Thyroid gland (tissue), 4 donors: Measurements from ENCODE around the gene ANKRD60. TPM values are rescaled to one million over a fixed set of nuclear protein-coding genes. Genes with fewer than 3 reads are reported as not detected.

ENCODE experiments used
- DNase-seq, 2 donors: peaks; one replicate each; pipeline ENCODE4 v3.0.0-alpha.2; 2019
- H3K27ac ChIP-seq, 3 donors: fragments of 200-600 bp; sonication (generic); 1 replicate in 2 of 3; 2 replicates in 1 of 3; pipeline ENCODE4 v1.5.1; 2016 to 2019; ENCODE audit warnings: mild to moderate bottlenecking in 1 of 3, moderate library complexity in 1 of 3
- H3K27me3 ChIP-seq: fragments of 200-600 bp; sonication (generic); one replicate; pipeline ENCODE4 v1.5.1; 2019
- H3K36me3 ChIP-seq, 2 donors: fragments of 200-600 bp; sonication (generic); one replicate each; pipeline ENCODE4 v1.5.1; 2016 to 2019
- H3K4me1 ChIP-seq, 2 donors: fragments of 200-600 bp; sonication (generic); one replicate each; pipeline ENCODE4 v1.5.1; 2017 to 2019
- H3K4me3 ChIP-seq, 3 donors: fragments of 200-600 bp; sonication (generic); replicated peaks in 1 of 3; 1 replicate in 2 of 3; 2 replicates in 1 of 3; pipeline ENCODE4 v1.5.1; 2016; ENCODE audit warnings: mild to moderate bottlenecking in 1 of 3
- H3K9me3 ChIP-seq: fragments of 200-600 bp; sonication (generic); one replicate; pipeline ENCODE4 v1.5.1; 2017
- POLR2A ChIP-seq, 2 donors: fragments of 450-650 bp; IDR thresholded peaks; one replicate each; pipeline ENCODE4 v1.6.1; 2017; ENCODE audit warnings: antibody characterized with exemption in 2 of 2, mild to moderate bottlenecking in 2 of 2, moderate library complexity in 1 of 2
- WGBS, 2 donors: methylation state at CpG; one replicate each; pipeline ENCODE4 v1.1.5; 2017; 5-methylcytosine and 5-hydroxymethylcytosine counted together
- intact Hi-C: fragments of 100-400 bp; cut with DNase I; formaldehyde crosslinking; loops from one replicate; pipeline ENCODE4 v1.15.1; 2023
- total RNA-seq, 4 donors: library from RNA; depleted of rRNA; stranded (reverse); fragments of >200 nt; gene quantifications; one replicate each; pipeline ENCODE4 v1.2.3, GENCODE V29; 2016
- TF ChIP-seq, protein P1 (sequence below), 6 experiments: fragments of 200-600 bp in 3 of 6; fragments of 450-650 bp in 3 of 6; sonication (generic) in 3 of 6; IDR thresholded peaks; one replicate each; pipeline ENCODE4 v1.5.1; 2016 to 2019; ENCODE audit warnings: antibody characterized with exemption in 6 of 6, mild to moderate bottlenecking in 2 of 6, inconsistent platforms in 1 of 6, moderate library complexity in 1 of 6

The ANKRD60 gene
- total RNA-seq, 4 donors from 2014 or later: not detected

DNA sequence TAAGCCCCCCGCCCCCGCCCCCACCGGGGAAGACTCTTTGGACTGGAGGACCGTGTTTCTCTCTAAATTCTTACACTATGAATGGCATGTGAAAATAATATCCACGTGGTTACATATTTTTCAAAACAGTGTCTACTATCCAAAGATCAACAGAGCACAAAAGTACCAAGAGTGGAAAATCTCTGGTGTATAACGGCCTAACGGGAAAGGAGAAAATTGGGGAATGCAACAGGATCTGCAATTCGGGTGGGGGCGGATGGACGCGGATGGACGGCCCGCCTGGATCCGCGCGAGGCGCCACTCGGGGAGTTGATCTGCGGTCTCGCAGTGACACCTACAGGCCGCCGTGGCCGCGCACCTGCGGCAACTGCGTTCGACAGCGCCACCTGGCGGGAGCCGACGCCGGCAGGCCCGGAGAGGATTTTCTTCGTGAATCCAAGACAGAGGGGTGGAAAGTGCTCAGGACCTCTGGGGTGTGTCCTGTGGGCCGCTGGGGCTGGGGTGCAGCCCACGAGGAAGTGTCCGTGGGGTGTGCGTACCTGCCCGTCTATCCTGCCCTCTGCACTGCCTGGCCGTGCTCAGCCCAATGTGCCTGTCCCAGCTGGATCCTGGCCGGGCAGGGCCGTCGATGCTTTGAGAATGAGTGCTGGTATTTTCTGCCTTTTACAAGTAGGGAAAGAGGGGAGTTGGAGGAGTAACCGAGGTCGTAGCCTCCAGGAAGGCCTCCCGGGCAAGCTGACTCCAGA is 18.6 kb downstream of the ANKRD60 start:
- intact Hi-C loops: loop anchor here (5.0 to 10.0 kb wide), 3 partner anchors 613 to 825 kb away; no protein-coding TSS in a partner anchor
- WGBS, 2 donors: 10 to 16% methylated on average over 19 to 44 of the region's 46 CpGs

DNA sequence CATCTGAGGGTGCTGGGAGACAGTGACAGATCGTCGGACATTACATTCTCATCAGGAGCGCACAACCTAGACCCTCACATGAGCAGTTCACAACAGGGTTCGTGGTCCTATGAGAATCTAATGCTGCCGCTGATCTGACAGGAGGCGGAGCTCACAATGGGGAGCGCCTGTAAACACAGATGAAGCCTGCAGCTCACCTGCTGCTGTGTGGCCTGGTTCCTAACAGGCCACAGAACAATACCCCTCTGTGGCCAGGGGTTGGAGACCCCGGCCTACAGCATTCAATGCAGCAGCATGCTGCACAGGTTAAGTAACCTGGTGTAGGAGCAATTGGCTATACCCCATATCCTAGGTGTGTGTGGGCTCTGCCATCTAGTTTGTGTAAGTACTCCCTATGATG is 19.5 kb downstream of the ANKRD60 start:
- WGBS, 2 donors: 68 to 75% methylated on average over 8 of the region's 8 CpGs
- intact Hi-C loops: loop anchor here (5.0 kb wide), 1 partner anchor 697 kb away; no protein-coding TSS in a partner anchor
- H3K4me3 ChIP-seq: no peak overlapping the region
- TF ChIP-seq POLR2A (IDR thresholded peaks at IDR 0.05): no peak
- TF ChIP-seq, protein P1, sequence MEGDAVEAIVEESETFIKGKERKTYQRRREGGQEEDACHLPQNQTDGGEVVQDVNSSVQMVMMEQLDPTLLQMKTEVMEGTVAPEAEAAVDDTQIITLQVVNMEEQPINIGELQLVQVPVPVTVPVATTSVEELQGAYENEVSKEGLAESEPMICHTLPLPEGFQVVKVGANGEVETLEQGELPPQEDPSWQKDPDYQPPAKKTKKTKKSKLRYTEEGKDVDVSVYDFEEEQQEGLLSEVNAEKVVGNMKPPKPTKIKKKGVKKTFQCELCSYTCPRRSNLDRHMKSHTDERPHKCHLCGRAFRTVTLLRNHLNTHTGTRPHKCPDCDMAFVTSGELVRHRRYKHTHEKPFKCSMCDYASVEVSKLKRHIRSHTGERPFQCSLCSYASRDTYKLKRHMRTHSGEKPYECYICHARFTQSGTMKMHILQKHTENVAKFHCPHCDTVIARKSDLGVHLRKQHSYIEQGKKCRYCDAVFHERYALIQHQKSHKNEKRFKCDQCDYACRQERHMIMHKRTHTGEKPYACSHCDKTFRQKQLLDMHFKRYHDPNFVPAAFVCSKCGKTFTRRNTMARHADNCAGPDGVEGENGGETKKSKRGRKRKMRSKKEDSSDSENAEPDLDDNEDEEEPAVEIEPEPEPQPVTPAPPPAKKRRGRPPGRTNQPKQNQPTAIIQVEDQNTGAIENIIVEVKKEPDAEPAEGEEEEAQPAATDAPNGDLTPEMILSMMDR (IDR thresholded peaks at IDR 0.05): no peak
- DNase-seq: no peak
- no peaks in the 10 kb centered on the region for H3K9me3 ChIP-seq
- no peaks in the 10 kb centered on the region for H3K36me3 ChIP-seq
- H3K27me3 ChIP-seq: no peaks in the 10 kb centered on the region
- H3K4me1 ChIP-seq: no peaks in the 10 kb centered on the region
- no peak overlapping the region for H3K27ac ChIP-seq

More for the DNA sequence above, 18.6 kb downstream of the ANKRD60 start:
- H3K9me3 ChIP-seq: no peaks in the 10 kb centered on the region
- H3K36me3 ChIP-seq: no peaks in the 10 kb centered on the region
- no peaks in the 10 kb centered on the region for H3K27me3 ChIP-seq
- no peaks in the 10 kb centered on the region for H3K4me1 ChIP-seq
- H3K27ac ChIP-seq: no peak overlapping the region
- peak; percentile 78 to 82 for DNase-seq
- no peak for TF ChIP-seq POLR2A (IDR thresholded peaks at IDR 0.05)
- TF ChIP-seq, protein P1 (IDR thresholded peaks at IDR 0.05): peak; percentile 98 to 100 (median 100)
- no peak overlapping the region for H3K4me3 ChIP-seq

DNA sequence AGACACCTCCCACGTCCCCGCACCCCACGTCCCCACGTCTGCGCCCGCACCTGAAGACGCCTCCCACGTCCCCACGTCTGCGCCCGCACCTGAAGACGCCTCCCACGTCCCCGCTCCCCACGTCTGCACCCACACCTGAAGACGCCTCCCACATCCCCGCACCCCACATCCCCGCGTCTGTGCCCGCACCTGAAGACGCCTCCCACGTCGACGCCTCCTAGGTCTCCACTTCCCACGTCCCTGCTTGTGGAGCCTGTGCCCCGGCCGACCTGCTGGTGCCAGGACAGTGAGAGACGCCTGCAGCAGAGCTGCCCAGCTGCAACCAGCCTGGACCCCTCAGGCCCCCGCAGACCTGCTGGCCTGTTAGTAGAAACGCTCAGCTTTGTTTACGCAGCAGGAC is 22.6 kb downstream of the ANKRD60 start:
- H3K27ac ChIP-seq: no peak overlapping the region
- H3K4me1 ChIP-seq: no peaks in the 10 kb centered on the region
- H3K9me3 ChIP-seq: no peaks in the 10 kb centered on the region
- no peak for DNase-seq
- intact Hi-C loops: loop anchor here (5.0 kb wide), 1 partner anchor 694 kb away; no protein-coding TSS in a partner anchor
- no peak overlapping the region for H3K4me3 ChIP-seq
- WGBS, 2 donors: 89 to 91% methylated on average over 31 of the region's 31 CpGs
- no peak for TF ChIP-seq POLR2A (IDR thresholded peaks at IDR 0.05)
- TF ChIP-seq, protein P1 (IDR thresholded peaks at IDR 0.05): no peak
- no peaks in the 10 kb centered on the region for H3K27me3 ChIP-seq
- no peaks in the 10 kb centered on the region for H3K36me3 ChIP-seq

DNA sequence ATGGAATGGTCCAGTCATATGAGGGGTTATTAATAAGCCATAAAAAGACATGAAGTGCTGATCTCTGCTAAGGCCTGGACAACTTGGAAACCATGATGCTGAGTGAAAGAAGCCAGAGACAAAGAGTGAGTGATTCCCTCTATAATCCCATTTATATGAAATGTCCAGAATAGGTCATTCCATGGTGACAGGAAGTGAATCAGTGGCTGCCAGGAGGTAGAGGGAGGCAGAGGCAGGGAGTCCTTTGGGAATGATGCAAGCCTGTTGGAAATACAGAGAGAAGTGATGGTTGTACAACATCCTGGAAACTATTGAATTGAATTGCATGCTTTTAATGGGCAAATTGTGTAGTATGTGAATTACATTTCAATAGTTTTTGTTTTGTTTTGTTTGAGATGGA is 26.4 kb downstream of the ANKRD60 start:
- Histone ChIP-seq H3K36me3 (no peaks in the 10 kb centered on the region), H3K9me3 (no peaks in the 10 kb centered on the region), H3K4me1 (no peaks in the 10 kb centered on the region), H3K27me3 (no peaks in the 10 kb centered on the region), H3K4me3 (no peak overlapping the region), H3K27ac (no peak overlapping the region)
- intact Hi-C loops: loop anchor here (5.0 kb wide), 1 partner anchor 680 kb away; no protein-coding TSS in a partner anchor
- no peak for TF ChIP-seq POLR2A (IDR thresholded peaks at IDR 0.05)
- TF ChIP-seq, protein P1 (IDR thresholded peaks at IDR 0.05): no peak
- DNase-seq: no peak

DNA sequence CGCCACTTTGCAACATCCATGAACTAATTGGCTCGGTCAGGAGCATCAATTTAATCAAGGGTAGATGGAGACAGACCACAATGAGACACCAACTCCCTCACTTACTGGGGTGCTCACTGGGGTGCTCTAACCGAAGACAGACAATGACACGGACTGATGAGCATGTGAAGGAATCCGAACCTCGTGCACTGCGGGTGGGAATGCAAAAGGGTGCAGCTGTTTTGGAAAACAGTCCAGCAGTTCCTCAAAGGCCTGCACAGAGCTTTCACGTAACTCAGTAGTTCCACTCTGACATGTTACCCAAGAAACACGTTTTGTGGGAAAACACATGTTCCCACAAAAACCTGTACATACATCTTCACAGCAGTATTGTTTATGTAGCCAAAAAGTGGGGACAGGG is 26.8 kb downstream of the ANKRD60 start:
- intact Hi-C loops: loop anchor here (5.0 kb wide), 1 partner anchor 679 kb away; no protein-coding TSS in a partner anchor
- TF ChIP-seq POLR2A (IDR thresholded peaks at IDR 0.05): no peak
- TF ChIP-seq, protein P1 (IDR thresholded peaks at IDR 0.05): no peak
- 86 to 90% methylated on average over 9 of the region's 9 CpGs for WGBS, 2 donors

More for the DNA sequence above, 26.8 kb downstream of the ANKRD60 start:
- no peaks in the 10 kb centered on the region for H3K4me1 ChIP-seq
- no peaks in the 10 kb centered on the region for H3K9me3 ChIP-seq
- no peak overlapping the region for H3K4me3 ChIP-seq
- H3K36me3 ChIP-seq: no peaks in the 10 kb centered on the region
- H3K27me3 ChIP-seq: no peaks in the 10 kb centered on the region
- DNase-seq: no peak
- H3K27ac ChIP-seq: no peak overlapping the region
